PC-3 (cell line): ENCODE results near the gene SH3BGR.

ENCODE experiments used
- CTCF ChIP-seq: fragments of 300-600 bp; sonication (generic); conservative IDR thresholded peaks from 2 replicates; pipeline ENCODE4 v1.5.1; 2017; ENCODE audit warnings: antibody characterized with exemption, low read depth, mild to moderate bottlenecking, low read length
- EZH2 ChIP-seq: fragments of 300-600 bp; sonication (generic); IDR thresholded peaks from one replicate; pipeline ENCODE4 v1.6.1; 2017; ENCODE audit warnings: antibody characterized with exemption, mild to moderate bottlenecking, low read length; ENCODE audit not compliant: unreplicated experiment
- EZH2phosphoT487 ChIP-seq: fragments of 300-600 bp; sonication (generic); IDR thresholded peaks from 2 replicates; pipeline ENCODE4 v1.6.1; 2018; ENCODE audit warnings: mild to moderate bottlenecking, antibody characterized with exemption, low read length, borderline replicate concordance

- TF ChIP-seq EZH2 (no peak), CTCF (no peak), EZH2phosphoT487 (no peak)
Measured at GRCh38 chr21:39406065-39406464, 45.7 kb upstream of the SH3BGR start.
